Liver (tissue), 9 donors: ENCODE data around the gene NAXE. TPM values are rescaled to one million over a fixed set of nuclear protein-coding genes. Genes with fewer than 3 reads are reported as not detected.

ENCODE experiments used
- DNase-seq: peaks from one replicate; pipeline ENCODE4 v3.0.0-alpha.2; 2017; ENCODE audit warnings: low spot score
- H3K27ac ChIP-seq, 2 donors: one replicate each; pipeline ENCODE4 v1.7.0; 2013; ENCODE audit warnings: inconsistent platforms in 2 of 2, low read length in 2 of 2, control low read depth in 1 of 2, low read depth in 1 of 2, mild to moderate bottlenecking in 1 of 2
- H3K27me3 ChIP-seq, 4 donors: one replicate each; pipeline versions ENCODE4 v1.6.1 to v1.7.0; 2013; ENCODE audit warnings: low read length in 3 of 4, inconsistent platforms in 1 of 4, mild to moderate bottlenecking in 1 of 4, moderate library complexity in 1 of 4; ENCODE audit not compliant: control insufficient read depth in 4 of 4, insufficient read depth in 4 of 4
- H3K36me3 ChIP-seq, 4 donors: one replicate each; pipeline versions ENCODE4 v1.6.1 to v1.7.0; 2013; ENCODE audit warnings: low read length in 3 of 4, mild to moderate bottlenecking in 3 of 4, low read depth in 1 of 4, moderate library complexity in 1 of 4; ENCODE audit not compliant: control insufficient read depth in 4 of 4, insufficient read depth in 3 of 4
- H3K4me1 ChIP-seq, 4 donors: one replicate each; pipeline versions ENCODE4 v1.6.1 to v1.7.0; 2013; ENCODE audit warnings: low read length in 3 of 4, mild to moderate bottlenecking in 3 of 4, moderate library complexity in 1 of 4; ENCODE audit not compliant: control insufficient read depth in 4 of 4, insufficient read depth in 4 of 4
- H3K4me3 ChIP-seq, 3 donors: one replicate each; pipeline versions ENCODE4 v1.6.1 to v1.7.0; 2013; ENCODE audit warnings: low read length in 3 of 3, control low read depth in 1 of 3, low read depth in 1 of 3, mild to moderate bottlenecking in 1 of 3
- H3K9ac ChIP-seq, 2 donors: one replicate each; pipeline ENCODE4 v1.7.0; 2013; ENCODE audit warnings: low read length in 2 of 2, mild to moderate bottlenecking in 2 of 2, moderate library complexity in 2 of 2, control low read depth in 1 of 2, low read depth in 1 of 2
- H3K9me3 ChIP-seq, 4 donors: one replicate each; pipeline versions ENCODE4 v1.6.1 to v1.7.0; 2013; ENCODE audit warnings: low read length in 3 of 4; ENCODE audit not compliant: control insufficient read depth in 4 of 4
- CTCF ChIP-seq: fragments of 150-350 bp; IDR thresholded peaks from 2 replicates; pipeline ENCODE4 v1.5.1; 2017; ENCODE audit warnings: improper control_type of control experiment, low read depth, low read length; ENCODE audit not compliant: missing input control
- EGR1 ChIP-seq, 2 donors: IDR thresholded peaks; 2 replicates each; pipeline ENCODE4 v1.6.1; 2016 to 2018; ENCODE audit warnings: antibody characterized with exemption in 2 of 2, low read depth in 2 of 2
- FOXA1 ChIP-seq: IDR thresholded peaks from 2 replicates; pipeline ENCODE4 v1.6.1; 2016; ENCODE audit warnings: antibody characterized with exemption
- FOXA2 ChIP-seq: IDR thresholded peaks from 2 replicates; pipeline ENCODE4 v1.6.1; 2016; ENCODE audit warnings: antibody characterized with exemption
- GABPA ChIP-seq, 2 donors: IDR thresholded peaks in 1 of 2; conservative IDR thresholded peaks in 1 of 2; 2 replicates each; pipeline ENCODE4 v1.6.1; 2016; ENCODE audit warnings: antibody characterized with exemption in 2 of 2, mild to moderate bottlenecking in 1 of 2, moderate library complexity in 1 of 2
- HNF4A ChIP-seq, 2 donors: conservative IDR thresholded peaks; 2 replicates each; pipeline ENCODE4 v1.6.1; 2016; ENCODE audit warnings: antibody characterized with exemption in 2 of 2, mild to moderate bottlenecking in 2 of 2
- HNF4G ChIP-seq: IDR thresholded peaks from 2 replicates; pipeline ENCODE4 v1.6.1; 2016; ENCODE audit warnings: antibody characterized with exemption
- JUND ChIP-seq, 2 donors: IDR thresholded peaks; 2 replicates each; pipeline ENCODE4 v1.6.1; 2016; ENCODE audit warnings: antibody characterized with exemption in 2 of 2
- MAX ChIP-seq: IDR thresholded peaks from 2 replicates; pipeline ENCODE4 v1.6.1; 2016; ENCODE audit warnings: antibody characterized with exemption
- NR2F2 ChIP-seq: IDR thresholded peaks from 2 replicates; pipeline ENCODE4 v1.6.1; 2016; ENCODE audit warnings: antibody characterized with exemption
- RAD21 ChIP-seq, 2 donors: IDR thresholded peaks; 2 replicates each; pipeline ENCODE4 v1.6.1; 2016; ENCODE audit warnings: antibody characterized with exemption in 2 of 2, mild to moderate bottlenecking in 2 of 2
- RXRA ChIP-seq, 2 donors: IDR thresholded peaks; 2 replicates each; pipeline ENCODE4 v1.6.1; 2017 to 2018; ENCODE audit warnings: antibody characterized with exemption in 2 of 2, mild to moderate bottlenecking in 1 of 2
- SP1 ChIP-seq: IDR thresholded peaks from 2 replicates; pipeline ENCODE4 v1.6.1; 2018; ENCODE audit warnings: antibody characterized with exemption, mild to moderate bottlenecking
- TAF1 ChIP-seq: conservative IDR thresholded peaks from 2 replicates; pipeline ENCODE4 v1.6.1; 2016; ENCODE audit warnings: antibody characterized with exemption, mild to moderate bottlenecking
- YY1 ChIP-seq: IDR thresholded peaks from 2 replicates; pipeline ENCODE4 v1.6.1; 2016; ENCODE audit warnings: antibody characterized with exemption, mild to moderate bottlenecking
- WGBS: extraction: QIAGEN DNeasy Blood & Tissue Kit; methylation state at CpG from one replicate; pipeline ENCODE4 v1.1.7; 2013; 5-methylcytosine and 5-hydroxymethylcytosine counted together
- polyA plus RNA-seq, 2 donors: library from polyadenylated mRNA; stranded (reverse) in 1 of 2; unstranded in 1 of 2; fragments of 200-250 nt in 1 of 2; fragments of >200 nt in 1 of 2; fragmentation: Nextera tagmentation in 1 of 2; extraction: Ambion mirVana in 1 of 2; gene quantifications; one replicate each; pipeline versions ENCODE4 v1.2.1 to v1.2.3, GENCODE V29; 2013 to 2015
- total RNA-seq, 2 donors: library from RNA; depleted of rRNA; stranded (reverse); fragments of >200 nt; gene quantifications; one replicate each; pipeline ENCODE4 v1.2.3, GENCODE V29; 2014
- TF ChIP-seq, protein P1 (sequence below): IDR thresholded peaks from 2 replicates; pipeline ENCODE4 v1.6.1; 2016; ENCODE audit warnings: antibody characterized with exemption
- TF ChIP-seq, protein P2 (sequence below): IDR thresholded peaks from 2 replicates; pipeline ENCODE4 v1.6.1; 2016; ENCODE audit warnings: antibody characterized with exemption
- TF ChIP-seq, protein P3 (sequence below): IDR thresholded peaks from 2 replicates; pipeline ENCODE4 v1.6.1; 2016; ENCODE audit warnings: antibody characterized with exemption, mild to moderate bottlenecking
- donor health status: healthy.
- donor health status: healthy.
- donor health status: healthy.
- donor health status: healthy.
- donor health status: healthy.

The NAXE gene
- total and polyA plus RNA-seq, 4 donors: 20.6 to 73.8 (median 46.9) TPM

GRCh38 chr1:156546267-156546666 lies 45.3 kb upstream of the NAXE start:
- no peak overlapping the region for H3K9ac ChIP-seq
- no peaks in the 10 kb centered on the region for H3K4me1 ChIP-seq
- DNase-seq: no peak
- no peaks in the 10 kb centered on the region for H3K27me3 ChIP-seq
- 97% methylated on average over 3 of the region's 3 CpGs for WGBS
- no peaks in the 10 kb centered on the region for H3K36me3 ChIP-seq
- H3K9me3 ChIP-seq: no peaks in the 10 kb centered on the region
- H3K4me3 ChIP-seq: no peak overlapping the region
- TF ChIP-seq CTCF: no peak
- no peak for TF ChIP-seq YY1
- no peak for TF ChIP-seq NR2F2
- no peak overlapping the region for H3K27ac ChIP-seq

- H3K27me3 ChIP-seq: no peaks in the 10 kb centered on the region
- H3K36me3 ChIP-seq: no peaks in the 10 kb centered on the region
- DNase-seq: no peak
- no peaks in the 10 kb centered on the region for H3K4me1 ChIP-seq
- H3K4me3 ChIP-seq: no peak overlapping the region
- 97% methylated on average over 4 of the region's 4 CpGs for WGBS
- TF ChIP-seq SP1: no peak
- TF ChIP-seq, protein P1, sequence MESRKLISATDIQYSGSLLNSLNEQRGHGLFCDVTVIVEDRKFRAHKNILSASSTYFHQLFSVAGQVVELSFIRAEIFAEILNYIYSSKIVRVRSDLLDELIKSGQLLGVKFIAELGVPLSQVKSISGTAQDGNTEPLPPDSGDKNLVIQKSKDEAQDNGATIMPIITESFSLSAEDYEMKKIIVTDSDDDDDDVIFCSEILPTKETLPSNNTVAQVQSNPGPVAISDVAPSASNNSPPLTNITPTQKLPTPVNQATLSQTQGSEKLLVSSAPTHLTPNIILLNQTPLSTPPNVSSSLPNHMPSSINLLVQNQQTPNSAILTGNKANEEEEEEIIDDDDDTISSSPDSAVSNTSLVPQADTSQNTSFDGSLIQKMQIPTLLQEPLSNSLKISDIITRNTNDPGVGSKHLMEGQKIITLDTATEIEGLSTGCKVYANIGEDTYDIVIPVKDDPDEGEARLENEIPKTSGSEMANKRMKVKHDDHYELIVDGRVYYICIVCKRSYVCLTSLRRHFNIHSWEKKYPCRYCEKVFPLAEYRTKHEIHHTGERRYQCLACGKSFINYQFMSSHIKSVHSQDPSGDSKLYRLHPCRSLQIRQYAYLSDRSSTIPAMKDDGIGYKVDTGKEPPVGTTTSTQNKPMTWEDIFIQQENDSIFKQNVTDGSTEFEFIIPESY: no peak
- no peak for TF ChIP-seq HNF4A (conservative IDR thresholded peaks at IDR 0.05)
- no peak for TF ChIP-seq JUND (IDR thresholded peaks at IDR 0.05)
- no peak for TF ChIP-seq RAD21 (IDR thresholded peaks at IDR 0.05)
- no peak for TF ChIP-seq NR2F2
- TF ChIP-seq GABPA (IDR thresholded peaks at IDR 0.05 in 1 of 2, conservative IDR thresholded peaks at IDR 0.05 in 1 of 2): no peak
- no peak for TF ChIP-seq TAF1
- no peak for TF ChIP-seq MAX
- TF ChIP-seq HNF4G: no peak
- TF ChIP-seq, protein P2, sequence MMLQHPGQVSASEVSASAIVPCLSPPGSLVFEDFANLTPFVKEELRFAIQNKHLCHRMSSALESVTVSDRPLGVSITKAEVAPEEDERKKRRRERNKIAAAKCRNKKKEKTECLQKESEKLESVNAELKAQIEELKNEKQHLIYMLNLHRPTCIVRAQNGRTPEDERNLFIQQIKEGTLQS: no peak
- no peak for TF ChIP-seq YY1
- TF ChIP-seq, protein P3, sequence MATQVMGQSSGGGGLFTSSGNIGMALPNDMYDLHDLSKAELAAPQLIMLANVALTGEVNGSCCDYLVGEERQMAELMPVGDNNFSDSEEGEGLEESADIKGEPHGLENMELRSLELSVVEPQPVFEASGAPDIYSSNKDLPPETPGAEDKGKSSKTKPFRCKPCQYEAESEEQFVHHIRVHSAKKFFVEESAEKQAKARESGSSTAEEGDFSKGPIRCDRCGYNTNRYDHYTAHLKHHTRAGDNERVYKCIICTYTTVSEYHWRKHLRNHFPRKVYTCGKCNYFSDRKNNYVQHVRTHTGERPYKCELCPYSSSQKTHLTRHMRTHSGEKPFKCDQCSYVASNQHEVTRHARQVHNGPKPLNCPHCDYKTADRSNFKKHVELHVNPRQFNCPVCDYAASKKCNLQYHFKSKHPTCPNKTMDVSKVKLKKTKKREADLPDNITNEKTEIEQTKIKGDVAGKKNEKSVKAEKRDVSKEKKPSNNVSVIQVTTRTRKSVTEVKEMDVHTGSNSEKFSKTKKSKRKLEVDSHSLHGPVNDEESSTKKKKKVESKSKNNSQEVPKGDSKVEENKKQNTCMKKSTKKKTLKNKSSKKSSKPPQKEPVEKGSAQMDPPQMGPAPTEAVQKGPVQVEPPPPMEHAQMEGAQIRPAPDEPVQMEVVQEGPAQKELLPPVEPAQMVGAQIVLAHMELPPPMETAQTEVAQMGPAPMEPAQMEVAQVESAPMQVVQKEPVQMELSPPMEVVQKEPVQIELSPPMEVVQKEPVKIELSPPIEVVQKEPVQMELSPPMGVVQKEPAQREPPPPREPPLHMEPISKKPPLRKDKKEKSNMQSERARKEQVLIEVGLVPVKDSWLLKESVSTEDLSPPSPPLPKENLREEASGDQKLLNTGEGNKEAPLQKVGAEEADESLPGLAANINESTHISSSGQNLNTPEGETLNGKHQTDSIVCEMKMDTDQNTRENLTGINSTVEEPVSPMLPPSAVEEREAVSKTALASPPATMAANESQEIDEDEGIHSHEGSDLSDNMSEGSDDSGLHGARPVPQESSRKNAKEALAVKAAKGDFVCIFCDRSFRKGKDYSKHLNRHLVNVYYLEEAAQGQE: no peak
- TF ChIP-seq FOXA2: no peak
- TF ChIP-seq FOXA1: no peak
- TF ChIP-seq EGR1 (IDR thresholded peaks at IDR 0.05; ENCODE audit: low read depth in 2 of 2): no peak
- no peak for TF ChIP-seq CTCF
- TF ChIP-seq RXRA (IDR thresholded peaks at IDR 0.05): no peak
- H3K9ac ChIP-seq: no peak overlapping the region
- H3K27ac ChIP-seq: no peak overlapping the region
- H3K9me3 ChIP-seq: no peaks in the 10 kb centered on the region
Measured at GRCh38 chr1:156547434-156547833, 44.1 kb upstream of the NAXE start.
